Thyroid gland (tissue), 4 donors: ENCODE measurements around the gene WIPF3. TPM values are rescaled to one million over a fixed set of nuclear protein-coding genes. Genes with fewer than 3 reads are reported as not detected.
A peak's percentile ranks its signal among the peaks of the same experiment; 100 is the strongest.

Experiments
- DNase-seq, 2 donors: peaks; one replicate each; pipeline ENCODE4 v3.0.0-alpha.2; 2019
- H3K27ac ChIP-seq, 3 donors: fragments of 200-600 bp; sonication (generic); 1 replicate in 2 of 3; 2 replicates in 1 of 3; pipeline ENCODE4 v1.5.1; 2016 to 2019; ENCODE audit warnings: mild to moderate bottlenecking in 1 of 3, moderate library complexity in 1 of 3
- H3K27me3 ChIP-seq: fragments of 200-600 bp; sonication (generic); one replicate; pipeline ENCODE4 v1.5.1; 2019
- H3K36me3 ChIP-seq, 2 donors: fragments of 200-600 bp; sonication (generic); one replicate each; pipeline ENCODE4 v1.5.1; 2016 to 2019
- H3K4me1 ChIP-seq, 2 donors: fragments of 200-600 bp; sonication (generic); one replicate each; pipeline ENCODE4 v1.5.1; 2017 to 2019
- H3K4me3 ChIP-seq, 3 donors: fragments of 200-600 bp; sonication (generic); replicated peaks in 1 of 3; 1 replicate in 2 of 3; 2 replicates in 1 of 3; pipeline ENCODE4 v1.5.1; 2016; ENCODE audit warnings: mild to moderate bottlenecking in 1 of 3
- H3K9me3 ChIP-seq: fragments of 200-600 bp; sonication (generic); one replicate; pipeline ENCODE4 v1.5.1; 2017
- CTCF ChIP-seq, 6 experiments: fragments of 200-600 bp in 3 of 6; fragments of 450-650 bp in 3 of 6; sonication (generic) in 3 of 6; IDR thresholded peaks; one replicate each; pipeline ENCODE4 v1.5.1; 2016 to 2019; ENCODE audit warnings: antibody characterized with exemption in 6 of 6, mild to moderate bottlenecking in 2 of 6, inconsistent platforms in 1 of 6, moderate library complexity in 1 of 6
- POLR2A ChIP-seq, 2 donors: fragments of 450-650 bp; IDR thresholded peaks; one replicate each; pipeline ENCODE4 v1.6.1; 2017; ENCODE audit warnings: antibody characterized with exemption in 2 of 2, mild to moderate bottlenecking in 2 of 2, moderate library complexity in 1 of 2
- WGBS, 2 donors: methylation state at CpG; one replicate each; pipeline ENCODE4 v1.1.5; 2017; 5-methylcytosine and 5-hydroxymethylcytosine counted together
- intact Hi-C: fragments of 100-400 bp; cut with DNase I; formaldehyde crosslinking; loops from one replicate; pipeline ENCODE4 v1.15.1; 2023
- total RNA-seq, 4 donors: library from RNA; depleted of rRNA; stranded (reverse); fragments of >200 nt; gene quantifications; one replicate each; pipeline ENCODE4 v1.2.3, GENCODE V29; 2016

The WIPF3 gene
- total RNA-seq, 4 donors from 2014 or later, result 0.22 to 1.2 (median 0.70) TPM

- Histone ChIP-seq H3K4me1 (no peaks in the 10 kb centered on the region), H3K36me3 (no peaks in the 10 kb centered on the region), H3K27me3 (no peaks in the 10 kb centered on the region), H3K27ac (no peak overlapping the region), H3K9me3 (no peaks in the 10 kb centered on the region), H3K4me3 (no peak overlapping the region)
- DNase-seq, result no peak
- intact Hi-C loops, result no loop called here
- 91% methylated on average over 6 of the region's 6 CpGs for WGBS, 2 donors
- TF ChIP-seq CTCF (IDR thresholded peaks at IDR 0.05) (no peak), POLR2A (IDR thresholded peaks at IDR 0.05) (no peak)
Observed at GRCh38 chr7:29770371-29770770, 35.9 kb upstream of the WIPF3 start.

DNA sequence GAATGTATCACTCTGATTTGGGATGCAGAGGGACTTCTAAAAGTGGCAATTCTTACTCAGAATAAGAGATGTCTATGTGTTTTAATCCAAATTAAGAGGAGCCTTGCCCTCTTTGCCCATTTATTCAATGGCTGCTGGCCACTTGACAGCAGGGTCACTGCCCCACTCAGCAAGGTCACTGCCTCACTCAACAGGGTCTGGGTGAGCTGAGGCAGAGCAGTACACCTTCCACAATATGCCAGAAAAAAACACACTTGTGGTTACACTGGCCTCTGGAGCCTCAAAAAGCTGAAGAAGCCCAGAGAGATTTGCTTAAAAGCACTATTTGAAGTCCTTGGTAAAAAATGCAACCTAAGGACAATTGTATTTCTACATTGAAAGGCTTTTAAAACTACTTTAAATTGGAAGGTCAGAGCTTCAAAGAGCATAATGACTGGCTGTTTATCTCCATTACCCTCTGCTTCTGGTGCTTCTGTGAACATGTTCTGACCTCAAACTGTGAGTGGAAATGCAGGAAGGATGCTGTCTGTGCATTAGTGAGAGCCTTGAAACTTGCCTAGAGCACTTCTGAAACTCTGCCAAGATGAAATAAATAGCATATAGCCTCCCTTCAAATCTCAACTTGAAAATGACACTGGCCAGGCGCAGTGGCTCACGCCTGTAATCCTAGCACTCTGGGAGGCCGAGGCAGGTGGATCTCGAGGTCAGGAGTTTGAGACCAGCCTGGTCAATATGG, 35.1 kb upstream of the WIPF3 start:
- DNase-seq, result peak in 1 of 2 donors; percentile 4
- H3K36me3 ChIP-seq, result no peaks in the 10 kb centered on the region
- no peak for TF ChIP-seq POLR2A (IDR thresholded peaks at IDR 0.05)
- TF ChIP-seq CTCF (IDR thresholded peaks at IDR 0.05), result no peak
- no peaks in the 10 kb centered on the region for H3K9me3 ChIP-seq
- H3K4me1 ChIP-seq, result no peaks in the 10 kb centered on the region
- intact Hi-C loops, result no loop called here
- 45 to 52% methylated on average over 4 of the region's 4 CpGs for WGBS, 2 donors
- H3K27ac ChIP-seq, result no peak overlapping the region
- H3K27me3 ChIP-seq, result no peaks in the 10 kb centered on the region
- no peak overlapping the region for H3K4me3 ChIP-seq

- 86% methylated on average over 2 of the region's 2 CpGs for WGBS, 2 donors
- Histone ChIP-seq H3K27me3 (no peaks in the 10 kb centered on the region), H3K9me3 (no peaks in the 10 kb centered on the region), H3K4me3 (no peak overlapping the region), H3K27ac (no peak overlapping the region), H3K36me3 (no peaks in the 10 kb centered on the region), H3K4me1 (no peaks in the 10 kb centered on the region)
- intact Hi-C loops, result no loop called here
- DNase-seq, result no peak
- TF ChIP-seq CTCF (IDR thresholded peaks at IDR 0.05) (no peak), POLR2A (IDR thresholded peaks at IDR 0.05) (no peak)
Observed at GRCh38 chr7:29779017-29779416, 27.3 kb upstream of the WIPF3 start.

DNA sequence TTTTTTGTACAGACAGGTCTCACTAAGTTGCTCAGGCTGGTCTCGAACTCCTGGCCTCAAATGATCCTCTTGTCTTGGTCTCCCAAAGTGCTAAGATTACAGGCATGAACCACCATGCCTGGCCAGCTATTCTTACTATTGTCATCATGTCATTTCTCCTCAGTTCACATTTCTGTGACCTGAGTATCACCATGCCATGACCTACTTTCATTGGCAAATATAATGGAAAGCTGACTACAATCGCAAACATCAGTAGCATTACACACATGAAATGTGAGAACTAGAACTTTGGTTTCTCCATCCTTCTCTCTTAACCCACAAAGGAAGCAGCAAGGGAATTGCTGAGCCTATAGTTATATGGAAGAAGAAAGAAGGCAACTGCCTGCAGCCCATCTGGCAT, 26.0 kb upstream of the WIPF3 start:
- Histone ChIP-seq H3K36me3 (no peaks in the 10 kb centered on the region), H3K9me3 (no peaks in the 10 kb centered on the region), H3K4me1 (no peaks in the 10 kb centered on the region), H3K27ac (no peak overlapping the region), H3K4me3 (no peak overlapping the region), H3K27me3 (no peaks in the 10 kb centered on the region)
- 97 to 98% methylated on average over 2 of the region's 2 CpGs for WGBS, 2 donors
- intact Hi-C loops, result no loop called here
- no peak for TF ChIP-seq CTCF (IDR thresholded peaks at IDR 0.05)
- no peak for TF ChIP-seq POLR2A (IDR thresholded peaks at IDR 0.05)
- DNase-seq, result no peak

GRCh38 chr7:29783671-29784070, 22.6 kb upstream of the WIPF3 start:
- TF ChIP-seq POLR2A (IDR thresholded peaks at IDR 0.05) (no peak), CTCF (IDR thresholded peaks at IDR 0.05) (no peak)
- DNase-seq, result no peak
- WGBS, 2 donors, result 87 to 94% methylated on average over 2 of the region's 2 CpGs
- H3K4me3 ChIP-seq, result no peak overlapping the region
- H3K27me3 ChIP-seq, result no peaks in the 10 kb centered on the region
- H3K4me1 ChIP-seq, result no peaks in the 10 kb centered on the region
- no peaks in the 10 kb centered on the region for H3K9me3 ChIP-seq
- no peak overlapping the region for H3K27ac ChIP-seq
- H3K36me3 ChIP-seq, result no peaks in the 10 kb centered on the region
- intact Hi-C loops, result no loop called here
